Activated CD4-positive, CD25-positive, alpha-beta regulatory T cell treated with anti-CD3 and anti-CD28 coated beads, Interleukin-2, amount 50 U/mL, for 24 hours (primary cell): Measurements from ENCODE around the gene APOBEC3C.
"Not testable (repeated sequence)": the region's sequence is repeated elsewhere in the genome, so short reads cannot be mapped to it uniquely, and the experiment has no call there.

Experiments used
- ATAC-seq, 2 donors: fragments of 150-1000 bp; cut with Tn5 transposase; one replicate each; pipeline ENCODE4 v1.10.0; 2021; ENCODE audit warnings: mild to moderate bottlenecking in 1 of 2, moderate library complexity in 1 of 2

Gene APOBEC3C

GRCh38 chr22:38984224-38984623, 29.8 kb upstream of the APOBEC3C start:
- ATAC-seq = no peak

- ATAC-seq = peak; percentile 86 to 90
These were observed 29.0 kb upstream of the APOBEC3C start for GRCh38 chr22:38984784-38985757.

- ATAC-seq = no peak
These were observed 27.4 kb upstream of the APOBEC3C start for GRCh38 chr22:38986629-38987028.

- no peak for ATAC-seq
These were observed 26.7 kb upstream of the APOBEC3C start for GRCh38 chr22:38987171-38987895.

- ATAC-seq = no peak
These were observed 24.6 kb upstream of the APOBEC3C start for GRCh38 chr22:38989466-38989865.

GRCh38 chr22:38992871-38993371, 21.1 kb upstream of the APOBEC3C start:
- ATAC-seq = not testable (repeated sequence)

GRCh38 chr22:38996105-38996504, 18.0 kb upstream of the APOBEC3C start:
- no peak for ATAC-seq

- ATAC-seq = no peak
These were observed 16.5 kb upstream of the APOBEC3C start for GRCh38 chr22:38997518-38997917.

GRCh38 chr22:39003165-39003638, 10.9 kb upstream of the APOBEC3C start:
- ATAC-seq = peak; percentile 85 to 94

GRCh38 chr22:39007177-39007576, 6.9 kb upstream of the APOBEC3C start:
- ATAC-seq = no peak

- not testable (repeated sequence) for ATAC-seq
These were observed 5.7 kb upstream of the APOBEC3C start for GRCh38 chr22:39008271-39008850.

GRCh38 chr22:39010946-39011345, 3.1 kb upstream of the APOBEC3C start:
- no peak for ATAC-seq

- no peak for ATAC-seq
These were observed 1.2 kb upstream of the APOBEC3C start for GRCh38 chr22:39012533-39013511.

- peak in 1 of 2 donors; percentile 1 for ATAC-seq
These were observed 506 bp upstream of the APOBEC3C start for GRCh38 chr22:39013561-39013941.

GRCh38 chr22:39014723-39015121, 665 bp downstream of the APOBEC3C start:
- peak; percentile 20 to 28 for ATAC-seq

GRCh38 chr22:39016592-39016991, 2.5 kb downstream of the APOBEC3C start:
- no peak for ATAC-seq

- no peak for ATAC-seq
These were observed 3.7 kb downstream of the APOBEC3C start for GRCh38 chr22:39017596-39018365.

- ATAC-seq = not testable (repeated sequence)
These were observed 6.1 kb downstream of the APOBEC3C start for GRCh38 chr22:39020021-39020651.

GRCh38 chr22:39021552-39022250, 7.6 kb downstream of the APOBEC3C start:
- no peak for ATAC-seq
